C4-2B (cell line): ENCODE results near the gene BAIAP3.

Experiments
- H3K27ac ChIP-seq: fragments of 450-650 bp; 2 replicates; pipeline ENCODE4 v1.5.1; 2017
- CTCF ChIP-seq: fragments of 450-650 bp; conservative IDR thresholded peaks from 2 replicates; pipeline ENCODE4 v1.5.1; 2017; ENCODE audit warnings: mild to moderate bottlenecking
- ZFX ChIP-seq: fragments of 450-650 bp; IDR thresholded peaks from 2 replicates; pipeline ENCODE4 v1.6.1; 2017

BAIAP3 gene

GRCh38 chr16:1298406-1298805 lies 35.0 kb upstream of the BAIAP3 start:
- H3K27ac ChIP-seq: peak overlapping the region; percentile 84

GRCh38 chr16:1299012-1299867 lies 34.2 kb upstream of the BAIAP3 start:
- H3K27ac ChIP-seq: peak overlapping the region; percentile 84; the same call in 1 of the 2 replicates
- TF ChIP-seq ZFX: no peak
- no peak for TF ChIP-seq CTCF

More at GRCh38 chr16:1298406-1298805, 35.0 kb upstream of the BAIAP3 start:
- TF ChIP-seq ZFX (no peak), CTCF (no peak)

GRCh38 chr16:1299868-1300203 lies 33.6 kb upstream of the BAIAP3 start:
- H3K27ac ChIP-seq: no peak overlapping the region
- TF ChIP-seq ZFX (no peak), CTCF (no peak)

- no peak for TF ChIP-seq ZFX
- TF ChIP-seq CTCF: peak; percentile 97
Observed at GRCh38 chr16:1300664-1301476, 32.6 kb upstream of the BAIAP3 start.

GRCh38 chr16:1301562-1301961 lies 31.9 kb upstream of the BAIAP3 start:
- H3K27ac ChIP-seq: peak overlapping the region; percentile 29; the same call in 1 of the 2 replicates
- TF ChIP-seq CTCF (no peak), ZFX (no peak)

More at GRCh38 chr16:1300664-1301476, 32.6 kb upstream of the BAIAP3 start:
- peak overlapping the region; percentile 29; the same call in 1 of the 2 replicates for H3K27ac ChIP-seq

- TF ChIP-seq CTCF (no peak), ZFX (no peak)
- H3K27ac ChIP-seq: no peak overlapping the region
Observed at GRCh38 chr16:1305823-1306222, 27.6 kb upstream of the BAIAP3 start.

- TF ChIP-seq CTCF: no peak
- TF ChIP-seq ZFX: no peak
- no peak overlapping the region for H3K27ac ChIP-seq
Observed at GRCh38 chr16:1306334-1306733, 27.1 kb upstream of the BAIAP3 start.
